RWPE1 (cell line): ENCODE results near the gene SOST.
"Not testable (repeated sequence)": the region's sequence is repeated elsewhere in the genome, so short reads cannot be mapped to it uniquely, and the experiment has no call there.

ENCODE experiments used
- CTCF ChIA-PET: fragments of 350-600 bp; sonication (Branson Sonifier 250); formaldehyde crosslinking; extraction: SDS; loops from one replicate; lab custom pipeline; 2021; lab: Yijun Ruan, JAX
- POLR2A ChIA-PET: fragments of 400-600 bp; formaldehyde crosslinking; extraction: SDS; loops from one replicate; lab custom pipeline; 2020; ENCODE audit warnings: antibody characterized with exemption; ENCODE audit not compliant: low non-redundant PET; lab: Yijun Ruan, JAX
- DNase-seq: peaks from one replicate; pipeline ENCODE4 v3.0.0; 2012; ENCODE audit warnings: low spot score
- H3K27ac ChIP-seq: fragments of 450-650 bp; 2 replicates; pipeline ENCODE4 v1.5.1; 2017
- CTCF ChIP-seq: fragments of 450-650 bp; conservative IDR thresholded peaks from 2 replicates; pipeline ENCODE4 v1.5.1; 2017; ENCODE audit warnings: low read depth, mild to moderate bottlenecking

SOST gene

GRCh38 chr17:43799047-43799446 lies 40.5 kb upstream of the SOST start:
- TF ChIP-seq CTCF: no peak
- ChIA-PET CTCF (interaction anchor here (1.5 kb wide), 1 partner anchor 79 kb away, joined by 3 read pairs; no protein-coding TSS in a partner anchor), POLR2A (no interaction called here)
- no peak for DNase-seq
- H3K27ac ChIP-seq: no peak overlapping the region

- CTCF ChIA-PET, DNase-seq, H3K27ac ChIP-seq, POLR2A ChIA-PET: not testable (repeated sequence)
Observed at GRCh38 chr17:43798024-43798423, 39.4 kb upstream of the SOST start.

GRCh38 chr17:43792668-43793067 lies 34.1 kb upstream of the SOST start:
- CTCF ChIA-PET, H3K27ac ChIP-seq, POLR2A ChIA-PET, DNase-seq: not testable (repeated sequence)

- ChIA-PET POLR2A (no interaction called here), CTCF (no interaction called here)
- no peak overlapping the region for H3K27ac ChIP-seq
- peak; percentile 53 for DNase-seq
- TF ChIP-seq CTCF: no peak
Observed at GRCh38 chr17:43791589-43791988, 33.0 kb upstream of the SOST start.

GRCh38 chr17:43790311-43790940 lies 31.8 kb upstream of the SOST start:
- ChIA-PET POLR2A (no interaction called here), CTCF (interaction anchor here (0.7 to 1.6 kb wide), 6 partner anchors 14 to 969 kb away, joined by 3 to 10 read pairs (median 6); no protein-coding TSS in a partner anchor)
- no peak for DNase-seq
- H3K27ac ChIP-seq: peak overlapping the region; percentile 7; the same call in 1 of the 2 replicates
- TF ChIP-seq CTCF: peak; percentile 58

- DNase-seq: no peak
- ChIA-PET POLR2A (no interaction called here), CTCF (interaction anchor here (0.7 to 1.6 kb wide), 3 partner anchors 57 to 1189 kb away, joined by 3 to 10 read pairs (median 3); no protein-coding TSS in a partner anchor)
- no peak overlapping the region for H3K27ac ChIP-seq
- no peak for TF ChIP-seq CTCF
Observed at GRCh38 chr17:43789482-43789881, 30.9 kb upstream of the SOST start.

- CTCF ChIA-PET: interaction anchor here (0.7 kb wide), 2 partner anchors 22 to 170 kb away, joined by 3 to 7 read pairs; no protein-coding TSS in a partner anchor
- TF ChIP-seq CTCF: no peak
- DNase-seq: no peak
- H3K27ac ChIP-seq: no peak overlapping the region
- POLR2A ChIA-PET: no interaction called here
Observed at GRCh38 chr17:43788540-43788939, 29.9 kb upstream of the SOST start.
